ENCODE results near the gene VAMP7.

DNA sequence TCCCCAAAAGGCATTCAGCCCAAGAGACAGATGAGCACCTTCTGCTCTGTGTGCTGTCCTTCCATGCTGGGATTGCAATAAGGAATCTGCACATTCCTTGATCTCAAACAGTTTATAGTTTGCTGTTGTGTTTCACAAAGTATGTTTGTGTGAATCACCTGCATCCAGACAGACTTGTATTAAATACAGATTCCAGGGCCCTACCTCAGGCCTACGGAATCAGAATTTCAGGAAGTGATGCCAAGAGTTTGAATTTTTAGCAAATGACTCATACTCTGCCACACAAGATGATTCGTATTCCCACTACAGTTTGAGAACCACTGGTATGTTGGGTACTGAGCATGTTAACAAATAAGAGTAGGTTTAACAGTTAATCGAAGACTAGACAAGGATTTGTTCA is 7.0 kb downstream of the VAMP7 start:
- TF ChIP-seq, protein P1, sequence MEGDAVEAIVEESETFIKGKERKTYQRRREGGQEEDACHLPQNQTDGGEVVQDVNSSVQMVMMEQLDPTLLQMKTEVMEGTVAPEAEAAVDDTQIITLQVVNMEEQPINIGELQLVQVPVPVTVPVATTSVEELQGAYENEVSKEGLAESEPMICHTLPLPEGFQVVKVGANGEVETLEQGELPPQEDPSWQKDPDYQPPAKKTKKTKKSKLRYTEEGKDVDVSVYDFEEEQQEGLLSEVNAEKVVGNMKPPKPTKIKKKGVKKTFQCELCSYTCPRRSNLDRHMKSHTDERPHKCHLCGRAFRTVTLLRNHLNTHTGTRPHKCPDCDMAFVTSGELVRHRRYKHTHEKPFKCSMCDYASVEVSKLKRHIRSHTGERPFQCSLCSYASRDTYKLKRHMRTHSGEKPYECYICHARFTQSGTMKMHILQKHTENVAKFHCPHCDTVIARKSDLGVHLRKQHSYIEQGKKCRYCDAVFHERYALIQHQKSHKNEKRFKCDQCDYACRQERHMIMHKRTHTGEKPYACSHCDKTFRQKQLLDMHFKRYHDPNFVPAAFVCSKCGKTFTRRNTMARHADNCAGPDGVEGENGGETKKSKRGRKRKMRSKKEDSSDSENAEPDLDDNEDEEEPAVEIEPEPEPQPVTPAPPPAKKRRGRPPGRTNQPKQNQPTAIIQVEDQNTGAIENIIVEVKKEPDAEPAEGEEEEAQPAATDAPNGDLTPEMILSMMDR (IDR thresholded peaks at IDR 0.05 in 8 of 11, conservative IDR thresholded peaks at IDR 0.05 in 3 of 11), result no peak
- no peak for TF ChIP-seq POLR2A (IDR thresholded peaks at IDR 0.05)

All from spleen (tissue), 7 donors.